ENCODE data around the gene BCL2L1. TPM values are rescaled to one million over a fixed set of nuclear protein-coding genes. Genes with fewer than 3 reads are reported as not detected.

The BCL2L1 gene
- total and polyA plus RNA-seq, 2 donors (not counting 3 experiments of a cell fraction or from before 2014, with no cell fraction given), result 78.0 to 101 TPM

- Histone ChIP-seq H3K9me3 (replicated peaks; ENCODE audit: control insufficient read depth, insufficient read depth, low read length) (no peaks in the 10 kb centered on the region), H3K4me2 (ENCODE audit: insufficient read depth, low read length) (no peak overlapping the region), H3K27ac (ENCODE audit: insufficient read depth, low read depth, low read length) (no peak overlapping the region), H3K9me1 (replicated peaks; ENCODE audit: control insufficient read depth, extremely low read depth, insufficient read depth, low read length) (no peaks in the 10 kb centered on the region), H3K9ac (replicated peaks; ENCODE audit: extremely low read depth, insufficient read depth, low read length) (no peak overlapping the region), H3K27me3 (ENCODE audit: control insufficient read depth in 2 of 2, insufficient read depth in 2 of 2, low read length in 2 of 2) (no peaks in the 10 kb centered on the region), H3K4me3 (replicated peaks in 1 of 3; ENCODE audit: insufficient read depth in 1 of 3, low read depth in 1 of 3, low read length in 3 of 3) (no peak overlapping the region), H2AFZ (ENCODE audit: low read depth, low read length) (no peak overlapping the region), H4K20me1 (replicated peaks; ENCODE audit: control insufficient read depth, extremely low read depth, insufficient read depth, low read length) (no peaks in the 10 kb centered on the region), H3K4me1 (ENCODE audit: control insufficient read depth, extremely low read depth, insufficient read depth, low read length) (no peaks in the 10 kb centered on the region), H3K36me3 (ENCODE audit: control insufficient read depth in 2 of 2, extremely low read depth in 1 of 2, insufficient read depth in 2 of 2, low read length in 2 of 2) (peaks cover 0 to 4% of the 10 kb centered on the region in 2 experiments), H3K79me2 (ENCODE audit: control insufficient read depth, insufficient read depth, low read length) (peaks cover 61% of the 10 kb centered on the region)
- intact Hi-C loops (cut with micrococcal nuclease), result loop anchor here (5.0 kb wide), 1 partner anchor 33 kb away; no protein-coding TSS in a partner anchor
- ChIA-PET POLR2A (no interaction called here), CTCF (no interaction called here)
- FAIRE-seq, result no peak
- DNase-seq (ENCODE audit: low read depth, low spot score), result no peak
- BruUV-seq (replicated peaks), result no TSS peak
- TF ChIP-seq FOS (IDR thresholded peaks at IDR 0.05; ENCODE audit: borderline replicate concordance, insufficient read depth, low read length) (no peak), JUN (IDR thresholded peaks at IDR 0.05; ENCODE audit: borderline replicate concordance, insufficient read depth, insufficient read length, low read depth) (no peak), MYC (IDR thresholded peaks at IDR 0.05; ENCODE audit: low read depth, low read length) (no peak), POLR2AphosphoS5 (IDR thresholded peaks at IDR 0.05; ENCODE audit: insufficient read depth, low read depth, low read length) (no peak), GATA2 (IDR thresholded peaks at IDR 0.05; ENCODE audit: insufficient read depth, insufficient read length, low read depth, low read length) (no peak), CTCF (IDR thresholded peaks at IDR 0.05; ENCODE audit: extremely low read depth in 1 of 2, insufficient read depth in 1 of 2, low read depth in 1 of 2, low read length in 2 of 2) (no peak), MAX (IDR thresholded peaks at IDR 0.05; ENCODE audit: insufficient read depth, insufficient read length) (no peak), EZH2 (IDR thresholded peaks at IDR 0.05; ENCODE audit: borderline replicate concordance, low read depth, low read length, severe bottlenecking) (no peak), POLR2A (IDR thresholded peaks at IDR 0.05; ENCODE audit: low read depth, low read length) (no peak)
- dilution Hi-C loops (cut with MboI; ENCODE audit: extremely low pct_ligation_motif_present, low sequenced_read_pairs), result no loop called here
Observed at GRCh38 chr20:31764641-31765305, 42.1 kb upstream of the BCL2L1 start.

Data from endothelial cell of umbilical vein (primary cell).